IMR-90 (cell line): ENCODE measurements around the gene STRN. TPM values are rescaled to one million over a fixed set of nuclear protein-coding genes. Genes with fewer than 3 reads are reported as not detected.

Experiments
- ATAC-seq: fragments of 200-7000 bp; cut with Tn5 transposase; 2 replicates; pipeline ENCODE4 v1.9.1; 2020; ENCODE audit warnings: low read depth, mild to moderate bottlenecking, moderate library complexity
- BruUV-seq: library from RNA; stranded (reverse); fragments of 400-500 nt; replicated peaks from 2 replicates; lab custom pipeline; 2021; lab: Mats Ljungman, UMichigan
- CTCF ChIA-PET: fragments of 300-600 bp; formaldehyde crosslinking; extraction: SDS; loops from one replicate; lab custom pipeline; 2021; ENCODE audit warnings: antibody characterized with exemption; lab: Yijun Ruan, JAX
- POLR2A ChIA-PET: fragments of 300-600 bp; sonication (Branson Sonifier 250); formaldehyde crosslinking; loops from one replicate; lab custom pipeline; 2022; ENCODE audit warnings: antibody characterized with exemption; ENCODE audit not compliant: unreplicated experiment; lab: Charles Lee
- DNase-seq: peaks from one replicate; pipeline ENCODE4 v3.0.0; 2013
- H2AFZ ChIP-seq: replicated peaks from 2 replicates; pipeline ENCODE3; 2013; ENCODE audit warnings: low read length, mild to moderate bottlenecking; ENCODE audit not compliant: poor library complexity
- H2AK5ac ChIP-seq: 2 replicates; pipeline ENCODE4 v1.6.1; 2013; ENCODE audit warnings: low read depth, low read length, inconsistent platforms
- H2AK9ac ChIP-seq: replicated peaks from 2 replicates; pipeline ENCODE3; 2013; ENCODE audit warnings: mild to moderate bottlenecking, low read depth, low read length, moderate library complexity; ENCODE audit not compliant: poor library complexity
- H2BK120ac ChIP-seq: 2 replicates; pipeline ENCODE4 v1.6.1; 2013; ENCODE audit warnings: low read depth, low read length, inconsistent platforms
- H2BK15ac ChIP-seq: 3 replicates; pipeline ENCODE4 v1.6.1; 2013; ENCODE audit warnings: low read depth, low read length, inconsistent platforms
- H2BK20ac ChIP-seq: 2 replicates; pipeline ENCODE4 v1.6.1; 2013; ENCODE audit warnings: low read depth, mild to moderate bottlenecking, inconsistent platforms, low read length, moderate library complexity
- H2BK5ac ChIP-seq: 2 replicates; pipeline ENCODE4 v1.6.1; 2013; ENCODE audit warnings: mild to moderate bottlenecking, low read depth, low read length, inconsistent platforms; ENCODE audit not compliant: poor library complexity, severe bottlenecking
- H3K14ac ChIP-seq: replicated peaks from 2 replicates; pipeline ENCODE4 v1.6.1; 2013; ENCODE audit warnings: low read depth, low read length, inconsistent platforms
- H3K18ac ChIP-seq: 2 replicates; pipeline ENCODE4 v1.6.1; 2013; ENCODE audit warnings: low read depth, low read length, control low read depth
- H3K23ac ChIP-seq: 2 replicates; pipeline ENCODE4 v1.6.1; 2013; ENCODE audit warnings: low read depth, low read length, inconsistent platforms
- H3K27ac ChIP-seq: 2 replicates; pipeline ENCODE4 v1.5.1; 2013; ENCODE audit warnings: mild to moderate bottlenecking, control low read depth, low read length; ENCODE audit not compliant: insufficient read depth
- H3K27me3 ChIP-seq: 2 replicates; pipeline ENCODE4 v1.6.1; 2013; ENCODE audit warnings: low read length; ENCODE audit not compliant: control insufficient read depth, insufficient read depth
- H3K36me3 ChIP-seq: 2 replicates; pipeline ENCODE4 v1.6.1; 2013; ENCODE audit warnings: low read length, mixed read lengths; ENCODE audit not compliant: control insufficient read depth, insufficient read depth
- H3K4ac ChIP-seq: 2 replicates; pipeline ENCODE4 v1.6.1; 2013; ENCODE audit warnings: low read depth, low read length, inconsistent platforms
- H3K4me1 ChIP-seq: 2 replicates; pipeline ENCODE4 v1.6.1; 2013; ENCODE audit warnings: low read length, mixed read lengths; ENCODE audit not compliant: control insufficient read depth, insufficient read depth
- H3K4me2 ChIP-seq: 2 replicates; pipeline ENCODE4 v1.6.1; 2013; ENCODE audit warnings: low read depth, mild to moderate bottlenecking, control low read depth, low read length, moderate library complexity
- H3K4me3 ChIP-seq: 2 replicates; pipeline ENCODE4 v1.5.1; 2013; ENCODE audit warnings: low read depth, mild to moderate bottlenecking, control low read depth, low read length, moderate library complexity; ENCODE audit not compliant: insufficient read depth
- H3K56ac ChIP-seq: 2 replicates; pipeline ENCODE4 v1.6.1; 2013; ENCODE audit warnings: low read length, inconsistent platforms; ENCODE audit not compliant: insufficient read depth; ENCODE audit errors: extremely low read depth
- H3K79me1 ChIP-seq, 2 experiments: 2 replicates each; pipeline ENCODE4 v1.6.1; 2013; ENCODE audit warnings: low read length in 2 of 2, inconsistent platforms in 1 of 2, low read depth in 1 of 2
- H3K9ac ChIP-seq: 2 replicates; pipeline ENCODE4 v1.6.1; 2013; ENCODE audit warnings: low read depth, low read length, control low read depth
- H3K9me1 ChIP-seq: 2 replicates; pipeline ENCODE4 v1.6.1; 2013; ENCODE audit warnings: low read length, inconsistent platforms; ENCODE audit not compliant: insufficient read depth
- H3K9me3 ChIP-seq: 2 replicates; pipeline ENCODE4 v1.6.1; 2013; ENCODE audit warnings: low read length; ENCODE audit not compliant: control insufficient read depth, insufficient read depth
- H4K20me1 ChIP-seq: 2 replicates; pipeline ENCODE4 v1.6.1; 2013; ENCODE audit warnings: low read length, inconsistent platforms; ENCODE audit not compliant: insufficient read depth
- H4K5ac ChIP-seq: 2 replicates; pipeline ENCODE4 v1.6.1; 2013; ENCODE audit warnings: mild to moderate bottlenecking, low read depth, low read length, control low read depth
- H4K8ac ChIP-seq, 2 experiments: 2 replicates each; pipeline ENCODE4 v1.6.1; 2013; ENCODE audit warnings: low read depth in 2 of 2, low read length in 2 of 2, control low read depth in 1 of 2, inconsistent platforms in 1 of 2
- H4K91ac ChIP-seq: 2 replicates; pipeline ENCODE4 v1.6.1; 2013; ENCODE audit warnings: low read depth, low read length, inconsistent platforms; ENCODE audit not compliant: insufficient read depth
- BHLHE40 ChIP-seq: fragments of 150-350 bp; IDR thresholded peaks from 2 replicates; pipeline ENCODE4 v1.6.1; 2016; ENCODE audit warnings: mild to moderate bottlenecking, low read depth, low read length
- CEBPB ChIP-seq: IDR thresholded peaks from 2 replicates; pipeline ENCODE4 v1.6.1; 2012; ENCODE audit warnings: low read depth, low read length, improper control_type of control experiment
- FOS ChIP-seq: fragments of 150-350 bp; IDR thresholded peaks from 2 replicates; pipeline ENCODE4 v1.6.1; 2016; ENCODE audit warnings: low read depth, low read length
- MAFK ChIP-seq: IDR thresholded peaks from 2 replicates; pipeline ENCODE4 v1.6.1; 2012; ENCODE audit warnings: low read depth, low read length, improper control_type of control experiment
- MAZ ChIP-seq: IDR thresholded peaks from 2 replicates; pipeline ENCODE4 v1.6.1; 2012; ENCODE audit warnings: low read depth, mild to moderate bottlenecking, low read length, improper control_type of control experiment, moderate library complexity, borderline replicate concordance
- MXI1 ChIP-seq: IDR thresholded peaks from 2 replicates; pipeline ENCODE4 v1.6.1; 2012; ENCODE audit warnings: low read depth, mild to moderate bottlenecking, low read length, moderate library complexity, borderline replicate concordance
- RAD21 ChIP-seq: IDR thresholded peaks from 2 replicates; pipeline ENCODE4 v1.6.1; 2012; ENCODE audit warnings: low read length, improper control_type of control experiment
- WGBS, 2 experiments: methylation state at CpG; one replicate each; pipeline versions ENCODE4 v1.1.5 to v1.1.7; 2013; ENCODE audit warnings: missing lambda C conversion rate in 2 of 2; ENCODE audit not compliant: insufficient read length in 1 of 2; ENCODE audit errors: extremely low coverage in 2 of 2; 5-methylcytosine and 5-hydroxymethylcytosine counted together
- dilution Hi-C: fragments of 300-500 bp; cut with HindIII; formaldehyde crosslinking; loops from one replicate; pipeline ENCODE4 v1.14.3; 2018; ENCODE audit warnings: low sequenced_read_pairs; ENCODE audit not compliant: unreplicated experiment
- in situ Hi-C: fragments of 300-500 bp; cut with MboI; formaldehyde crosslinking; loops from 3 replicates; pipeline ENCODE4 v1.14.3; 2019; ENCODE audit warnings: low sequenced_read_pairs, inconsistent platforms, mixed read lengths
- intact Hi-C: fragments of 100-400 bp; cut with micrococcal nuclease; formaldehyde crosslinking; loops from 2 replicates; pipeline ENCODE4 v1.10.0; 2022
- polyA plus RNA-seq, 3 experiments: library from polyadenylated mRNA; depleted of rRNA; stranded (reverse); fragments of >200 nt; gene quantifications; 2 replicates each; pipeline ENCODE4 v1.2.3, GENCODE V29; 2012; ENCODE audit warnings: low replicate concordance in 1 of 3
- total RNA-seq: library from RNA; depleted of rRNA; stranded (reverse); fragments of >200 nt; gene quantifications from 2 replicates; pipeline ENCODE4 v1.2.3, GENCODE V29; 2012

Gene STRN
- total and polyA plus RNA-seq, 2 of the 4 experiments (the other 2 are of a cell fraction) = 5.1 to 23.3 TPM

DNA sequence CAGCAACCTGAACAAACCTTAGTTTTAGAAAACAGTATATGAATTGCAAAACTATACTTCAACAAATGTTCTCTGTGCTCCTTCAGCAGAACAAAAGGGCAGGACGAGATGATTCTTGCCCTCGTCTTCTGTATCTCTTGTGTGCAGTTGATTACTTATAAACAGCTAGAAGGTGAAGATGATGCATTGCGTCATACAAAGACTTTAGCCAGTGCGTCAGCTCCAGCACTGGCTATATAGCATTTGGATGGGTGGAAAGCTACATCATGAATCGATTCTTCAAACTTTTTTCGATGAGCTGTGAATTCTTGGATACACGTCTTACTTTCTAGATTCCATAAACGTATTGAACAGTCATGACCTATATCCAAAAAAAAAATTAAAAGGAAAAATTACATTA, 117.1 kb downstream of the STRN start:
- H3K4me1 ChIP-seq = no peaks in the 10 kb centered on the region
- no peaks in the 10 kb centered on the region for H3K9me3 ChIP-seq
- dilution Hi-C loops = no loop called here
- ChIA-PET POLR2A (no interaction called here), CTCF (no interaction called here)
- TF ChIP-seq MAFK (no peak), MAZ (no peak), CEBPB (peak; percentile 67), BHLHE40 (no peak), RAD21 (no peak), MXI1 (no peak), FOS (no peak)
- no peak overlapping the region for H2BK15ac ChIP-seq
- no peaks in the 10 kb centered on the region for H3K79me1 ChIP-seq
- no peaks in the 10 kb centered on the region for H4K20me1 ChIP-seq
- no TSS peak for BruUV-seq
- H2BK20ac ChIP-seq = no peak overlapping the region
- no peak overlapping the region for H3K14ac ChIP-seq
- H3K9ac ChIP-seq = no peak overlapping the region
- no peak overlapping the region for H2BK5ac ChIP-seq
- H2BK120ac ChIP-seq = no peak overlapping the region
- H4K8ac ChIP-seq = no peak overlapping the region
- no peak overlapping the region for H4K5ac ChIP-seq
- no peak overlapping the region for H3K4ac ChIP-seq
- H2AK9ac ChIP-seq = no peak overlapping the region
- H3K18ac ChIP-seq = no peak overlapping the region
- H3K27ac ChIP-seq = no peak overlapping the region
- H3K23ac ChIP-seq = no peak overlapping the region
- no peak overlapping the region for H4K91ac ChIP-seq
- H3K4me3 ChIP-seq = no peak overlapping the region
- no CpG with 5 or more reads among the region's 8 CpGs for WGBS, 2 experiments
- no peak overlapping the region for H3K4me2 ChIP-seq
- in situ Hi-C loops = no loop called here
- H3K36me3 ChIP-seq = peaks cover 8% of the 10 kb centered on the region
- H3K56ac ChIP-seq = no peak overlapping the region
- no peak overlapping the region for H2AK5ac ChIP-seq
- H2AFZ ChIP-seq = no peak overlapping the region
- H3K27me3 ChIP-seq = no peaks in the 10 kb centered on the region
- ATAC-seq (no peak), DNase-seq (no peak)
- intact Hi-C loops = no loop called here
- no peaks in the 10 kb centered on the region for H3K9me1 ChIP-seq
